Hematopoietic multipotent progenitor cell treated with erythropoietin and hydrocortisone succinate and interleukin-3 and kit ligand, for 8 days (in vitro differentiated cells): ENCODE measurements around the gene MATN1.
A peak's percentile ranks its signal among the peaks of the same experiment; 100 is the strongest.

Source experiments
- DNase-seq: peaks from one replicate; pipeline ENCODE4 v3.0.0-alpha.2; 2015

Gene MATN1

DNA sequence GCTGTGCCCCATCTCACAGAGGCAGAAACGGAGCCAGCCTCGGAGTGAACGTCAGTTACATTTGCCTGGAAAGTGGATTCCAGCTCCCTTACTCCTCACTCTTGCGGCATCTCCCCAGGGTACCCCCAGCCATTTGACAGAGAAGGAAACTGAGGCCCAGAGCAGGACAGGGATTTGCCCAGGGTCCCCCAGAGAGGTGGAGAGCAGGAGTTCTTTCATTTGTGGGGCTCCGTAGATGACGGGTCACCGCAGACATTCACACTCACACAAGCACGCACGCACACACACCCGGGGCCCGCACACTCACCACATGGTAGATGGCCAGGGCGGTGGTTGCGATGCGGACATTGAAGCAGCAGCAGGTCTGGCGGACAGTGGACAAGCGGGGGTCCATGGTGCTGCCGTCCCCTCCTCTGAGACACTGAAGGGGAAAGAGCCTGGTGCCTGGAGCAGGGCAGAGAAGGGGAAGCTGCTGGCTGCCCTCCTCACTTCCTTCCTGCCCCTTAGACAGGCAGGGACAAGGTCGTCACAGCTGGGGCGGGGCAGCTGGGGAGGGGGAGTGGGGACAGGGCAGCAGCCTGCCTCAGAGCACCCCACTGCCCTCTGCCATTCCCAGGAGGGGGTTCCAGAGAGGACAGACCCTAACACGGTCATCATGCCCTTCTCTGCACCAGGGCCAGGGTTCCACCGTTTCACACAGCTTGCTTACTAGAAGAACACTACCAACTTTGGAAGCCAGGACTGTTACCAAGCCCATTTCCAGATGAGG lies 34.2 kb upstream of the MATN1 start, which contains the start of gene LAPTM5:
Gene LAPTM5, minus strand, starts transcription at position 423 of the 769 bp plus-strand sequence. Its CDS starts 29 bp downstream, at position 394.
- DNase-seq = peak; percentile 66

DNA sequence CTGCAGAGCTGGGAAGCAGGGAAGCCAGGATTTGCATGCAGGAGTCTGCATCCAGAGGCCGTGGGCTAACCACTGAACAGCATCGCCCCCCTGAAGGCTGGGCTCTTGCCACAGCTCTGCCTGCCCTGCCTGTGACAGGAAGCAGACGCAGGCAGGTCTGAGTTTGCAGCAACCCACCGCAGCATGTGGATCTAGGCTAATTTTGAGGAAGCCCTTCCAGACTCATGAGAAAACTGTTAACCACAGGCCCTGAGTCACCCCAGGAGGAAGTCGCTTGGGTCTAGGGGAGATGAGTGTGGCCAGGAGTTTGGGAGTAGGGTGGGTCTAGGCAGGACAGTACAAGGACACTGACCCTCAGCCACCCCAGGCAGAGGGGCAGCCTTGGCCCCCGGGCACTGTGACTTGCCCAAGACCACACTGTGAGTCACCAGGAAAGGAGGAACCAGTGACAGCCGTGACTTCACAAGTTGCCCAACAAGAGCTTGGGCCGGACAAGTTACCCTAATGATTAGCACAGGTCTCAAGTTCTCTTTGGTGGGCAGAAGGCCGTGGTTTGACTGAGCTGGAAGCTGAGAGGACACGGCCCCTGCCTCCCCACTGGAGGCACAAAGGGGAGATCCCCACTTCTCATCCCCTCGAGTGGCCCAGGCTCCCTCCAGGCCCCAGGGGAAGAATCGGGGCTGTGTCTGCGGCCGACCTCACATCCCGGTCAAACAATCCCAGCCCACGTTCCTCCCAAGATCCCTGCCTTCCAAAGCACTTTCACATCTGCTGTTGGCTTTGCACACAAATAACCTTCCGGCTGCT lies 33.4 kb upstream of the MATN1 start:
- DNase-seq = peak; percentile 83

GRCh38 chr1:30756206-30756544 lies 32.8 kb upstream of the MATN1 start:
- DNase-seq = no peak

- DNase-seq = no peak
Observed at GRCh38 chr1:30755746-30756145, 32.4 kb upstream of the MATN1 start.

- no peak for DNase-seq
Observed at GRCh38 chr1:30755334-30755733, 31.9 kb upstream of the MATN1 start.

DNA sequence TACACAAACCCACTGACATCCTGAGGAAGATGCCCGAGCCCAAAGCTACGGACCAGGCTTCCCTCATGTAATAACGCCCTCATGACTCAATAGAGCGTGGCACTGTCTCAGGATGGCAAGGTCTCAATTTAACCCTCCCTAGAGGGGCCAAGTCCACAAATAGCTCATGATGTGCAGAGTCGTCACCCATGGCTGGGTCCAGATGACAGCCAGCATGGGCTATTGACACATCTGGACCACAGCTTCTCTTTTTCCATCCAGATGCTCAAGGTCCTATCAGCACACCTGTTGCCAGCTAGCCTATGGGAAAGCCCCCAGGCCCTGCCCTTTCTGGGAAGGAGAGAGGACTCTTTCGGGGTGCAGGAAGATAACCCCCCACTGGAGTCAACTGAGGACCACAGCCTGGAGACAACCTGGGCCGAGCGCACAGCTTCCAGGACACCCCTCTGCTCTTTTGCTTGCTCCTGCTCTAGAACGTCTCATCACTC lies 31.3 kb upstream of the MATN1 start:
- no peak for DNase-seq

DNA sequence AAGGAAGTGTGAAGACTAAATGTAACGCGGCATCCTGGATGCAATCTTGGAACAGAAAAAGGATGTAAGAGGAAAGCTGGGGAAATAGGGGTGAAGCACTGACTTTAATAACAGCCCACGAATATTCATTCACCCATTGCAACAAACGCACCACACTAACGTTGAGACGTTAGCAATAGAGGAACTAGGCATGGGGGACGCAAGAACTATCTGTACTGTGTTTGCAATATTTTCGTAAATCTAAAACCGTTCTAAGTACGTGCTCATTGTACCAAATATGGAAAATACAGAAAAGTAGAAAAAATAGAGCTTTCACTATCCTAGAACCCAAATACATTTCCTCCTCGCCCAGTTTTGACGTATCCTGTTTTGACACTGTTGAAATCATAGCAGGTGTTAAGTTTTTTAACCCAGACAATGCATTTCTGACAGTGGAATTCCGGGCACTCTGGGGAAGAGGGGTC lies 30.3 kb upstream of the MATN1 start:
- no peak for DNase-seq

DNA sequence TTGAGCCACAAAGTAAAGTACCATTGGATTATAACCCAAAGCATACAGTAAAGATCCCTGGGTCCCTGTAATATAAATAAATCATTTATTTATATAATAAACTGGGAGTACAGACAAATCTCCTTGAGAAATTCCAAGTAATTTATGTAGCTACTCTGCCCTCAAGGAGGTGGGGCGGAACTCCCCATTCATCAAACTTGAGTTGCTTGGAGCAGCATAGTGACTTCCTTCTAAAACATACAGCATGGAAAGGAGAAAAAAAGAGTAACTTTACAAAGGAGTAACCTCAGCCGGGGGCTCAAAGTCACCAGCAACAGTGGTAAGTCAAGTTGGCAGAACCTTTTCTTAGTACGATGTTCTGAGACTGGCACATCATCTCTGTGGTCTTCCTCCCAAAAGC lies 29.7 kb upstream of the MATN1 start:
- DNase-seq = no peak

GRCh38 chr1:30752651-30752908 lies 29.2 kb upstream of the MATN1 start:
- no peak for DNase-seq

GRCh38 chr1:30751830-30752650 lies 28.7 kb upstream of the MATN1 start:
- no peak for DNase-seq

DNA sequence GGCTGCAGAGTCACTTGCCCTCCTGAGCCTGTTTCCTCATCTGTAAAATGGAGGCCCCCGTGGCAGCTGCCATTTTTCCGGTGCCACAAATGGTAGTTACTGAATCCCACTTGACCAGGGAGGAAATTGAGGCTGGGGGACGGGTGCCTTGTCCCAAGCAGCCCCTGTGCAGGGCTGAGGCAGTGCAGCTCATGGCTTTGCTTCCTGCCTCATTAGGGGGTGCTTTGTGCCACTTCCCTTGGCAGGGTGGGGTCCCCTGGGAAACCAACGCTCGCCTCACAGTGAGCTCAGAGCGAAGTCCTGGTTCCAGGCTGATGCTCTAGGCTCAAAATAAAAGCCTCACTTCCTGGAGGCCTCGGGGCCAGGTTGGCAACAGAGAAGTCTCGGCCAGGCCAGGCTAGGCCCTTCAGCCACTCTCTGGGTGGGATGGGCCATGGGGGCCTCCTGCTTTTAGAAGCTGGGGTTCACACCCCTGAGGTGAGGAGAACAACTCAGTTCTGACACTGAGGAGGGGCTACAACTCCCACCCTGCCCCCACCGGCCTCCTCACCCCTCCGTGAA lies 27.4 kb upstream of the MATN1 start:
- no peak for DNase-seq

DNA sequence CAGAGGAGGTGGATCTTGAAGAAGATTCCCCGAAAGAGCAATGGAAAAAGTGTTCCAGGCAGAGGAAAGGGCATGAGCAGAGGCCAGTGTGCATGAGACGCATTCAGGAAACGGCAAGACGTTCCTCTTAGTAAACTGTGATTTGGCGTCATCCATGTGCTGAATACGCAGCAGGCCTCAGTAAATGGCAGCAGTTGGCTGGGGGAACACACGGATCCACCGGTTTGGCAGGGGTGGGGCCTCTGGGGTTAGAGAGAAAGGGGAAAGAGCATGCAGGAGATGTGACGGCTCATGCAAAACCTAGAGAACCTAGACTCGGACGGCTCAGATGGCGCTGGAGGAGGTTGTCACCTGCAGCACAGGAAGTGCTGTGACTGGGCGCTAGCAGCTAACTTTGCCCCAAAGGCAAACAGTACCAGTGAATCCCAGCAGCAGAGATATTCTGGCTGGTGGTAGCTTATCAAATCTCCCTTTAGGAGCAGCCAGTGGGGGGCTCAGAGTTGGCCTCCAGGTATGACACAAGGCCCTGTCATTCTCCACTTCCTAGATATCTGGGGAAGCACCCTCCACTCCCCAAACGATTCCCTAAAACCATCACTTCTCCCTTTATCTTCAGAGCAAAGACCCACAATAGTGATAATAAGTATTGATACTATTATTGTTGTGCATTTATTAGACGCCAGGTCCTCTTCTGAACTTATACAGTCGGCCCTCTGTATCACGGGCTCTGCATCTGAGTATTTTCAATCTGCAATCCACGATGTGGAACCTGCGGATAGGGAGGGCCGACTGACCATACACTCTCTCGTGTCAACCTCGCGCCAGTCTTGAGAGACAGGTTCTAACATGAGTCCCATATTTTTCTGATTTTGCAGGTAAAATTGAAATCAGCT lies 26.6 kb upstream of the MATN1 start:
- DNase-seq = no peak

GRCh38 chr1:30748699-30749401 lies 25.5 kb upstream of the MATN1 start:
- no peak for DNase-seq

DNA sequence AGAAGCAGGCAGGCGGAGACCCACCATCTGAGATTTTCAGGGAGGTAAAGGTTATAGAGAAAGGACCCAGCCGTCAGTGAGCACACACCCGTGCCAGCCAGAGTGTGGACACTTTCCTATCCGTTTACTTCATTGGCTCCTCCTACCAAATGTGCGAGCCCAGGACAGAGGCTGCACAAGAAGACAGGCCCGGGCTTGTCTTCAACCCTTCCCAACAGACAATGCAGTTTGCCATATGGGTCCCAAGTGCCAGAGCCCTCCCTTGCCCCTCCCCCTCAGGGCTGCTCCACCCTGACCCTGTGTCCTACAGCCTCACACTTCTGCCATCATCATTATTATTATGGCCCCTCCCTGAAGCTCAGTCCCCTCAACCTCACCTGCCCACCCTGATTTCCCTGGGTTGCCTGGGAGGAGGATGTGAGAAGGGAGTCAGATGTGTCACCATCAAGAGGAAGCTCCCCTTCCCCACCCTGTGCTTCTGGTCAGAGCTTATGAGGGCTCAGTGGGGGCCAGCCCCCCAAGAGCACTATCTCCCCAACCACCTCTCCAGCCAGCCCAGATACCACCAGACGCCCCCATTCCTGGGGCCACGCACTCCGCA lies 24.8 kb upstream of the MATN1 start:
- peak; percentile 83 for DNase-seq

DNA sequence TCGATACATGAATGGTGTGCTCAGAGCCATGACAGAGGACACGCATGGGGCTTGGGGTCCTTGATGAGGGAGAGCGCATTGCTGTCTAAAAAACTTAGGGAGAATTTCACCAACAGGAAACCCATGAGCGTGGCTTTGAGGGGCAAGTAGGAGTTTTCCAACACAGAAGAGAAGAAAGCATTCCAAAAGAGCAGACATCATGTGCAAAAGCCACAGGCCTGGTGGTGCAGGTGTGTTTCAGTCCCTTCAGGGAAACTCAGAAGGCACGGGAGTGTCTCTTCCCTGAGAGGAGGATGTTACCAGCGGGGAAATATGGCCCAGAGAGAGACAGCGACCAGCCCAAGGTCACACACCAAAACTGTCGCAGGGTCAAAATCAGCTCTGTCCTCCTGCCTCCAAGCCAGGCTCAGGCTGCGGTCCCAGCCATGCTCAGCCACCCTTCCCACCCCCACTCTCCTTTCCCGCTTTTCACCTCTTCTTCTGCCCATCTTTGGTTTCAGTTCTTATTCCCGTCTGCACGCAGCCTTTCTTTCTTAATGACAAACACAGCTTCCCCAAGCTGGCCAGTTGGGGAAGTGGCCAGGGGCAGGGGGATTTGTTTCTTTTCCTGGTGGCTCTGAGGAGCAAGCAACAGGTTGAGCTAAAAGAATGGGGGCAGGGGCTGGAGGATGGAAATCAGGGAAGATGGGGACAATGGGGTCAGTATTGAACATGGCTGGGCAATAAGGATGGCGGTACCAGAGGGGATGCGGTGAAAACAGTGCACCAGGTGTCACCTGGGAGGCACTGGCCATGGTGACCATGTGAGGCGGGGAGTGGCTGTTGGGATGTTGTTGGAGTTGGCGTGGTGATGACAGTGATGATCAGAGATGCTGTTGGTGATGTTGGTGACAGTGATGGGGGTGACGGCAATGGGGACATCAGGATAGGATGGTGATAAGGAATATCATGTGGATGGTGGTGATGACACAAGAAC lies 23.9 kb upstream of the MATN1 start:
- DNase-seq = no peak

GRCh38 chr1:30746212-30747032 lies 23.0 kb upstream of the MATN1 start:
- no peak for DNase-seq

DNA sequence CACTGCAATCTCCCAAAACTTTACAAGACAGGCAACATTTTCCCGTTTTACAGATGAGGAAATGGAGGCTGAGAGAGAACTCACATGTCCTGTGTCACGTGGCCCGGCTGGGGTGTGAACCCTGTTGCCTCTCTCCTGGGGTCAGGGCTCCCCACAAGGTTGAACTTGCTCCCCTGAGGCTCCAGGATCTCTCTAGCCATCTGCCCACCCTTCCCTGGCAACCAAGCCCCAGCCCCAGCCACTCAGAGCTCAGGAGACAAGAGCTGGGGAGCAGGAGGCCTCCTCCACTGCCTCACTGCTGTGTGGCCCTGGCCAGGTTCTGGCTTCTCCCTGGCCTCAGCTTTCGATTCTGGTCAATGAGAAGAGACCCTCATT lies 22.4 kb upstream of the MATN1 start:
- DNase-seq = no peak

DNA sequence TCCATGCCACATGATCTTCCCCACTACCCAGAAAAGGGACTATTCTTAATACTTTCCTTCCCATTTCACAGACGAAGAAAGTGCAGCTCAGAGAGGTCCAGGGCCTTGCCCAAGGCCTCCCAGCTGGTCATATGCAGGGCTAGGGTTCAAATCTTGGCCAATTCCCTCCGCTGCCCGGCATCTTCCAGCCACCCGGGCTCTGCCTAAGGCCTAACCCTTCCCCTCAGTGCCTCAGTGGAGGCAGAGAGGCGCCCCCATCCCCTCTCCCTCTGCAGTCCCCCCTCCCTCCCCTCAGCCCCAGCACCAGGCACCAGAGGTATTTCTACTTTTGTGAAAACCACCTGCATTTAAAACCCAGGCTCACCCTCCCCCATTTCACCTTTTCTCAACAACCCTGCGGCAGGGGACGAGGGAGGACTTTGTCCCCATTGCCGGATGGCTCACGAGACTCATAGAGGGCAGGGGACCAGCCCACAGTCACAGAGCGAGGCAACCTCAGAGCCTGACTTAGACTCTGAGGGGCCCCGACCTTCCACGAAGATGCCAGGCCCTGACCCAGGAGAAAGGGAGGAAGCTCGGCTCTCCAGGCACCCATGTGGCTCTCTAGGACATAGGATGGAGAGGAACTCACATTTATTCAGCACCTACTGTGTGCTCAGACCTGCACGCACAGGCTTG lies 21.9 kb upstream of the MATN1 start:
- DNase-seq = no peak
